OCI-LY1 (cell line): ENCODE data around the gene TSC22D4.

Experiments
- H2AFZ ChIP-seq: fragments of 200-600 bp; sonication (generic), shearing (Covaris generic); 2 replicates; pipeline ENCODE4 v1.6.0; 2014; ENCODE audit warnings: antibody characterized with exemption, mild to moderate bottlenecking, low read length
- H3F3A ChIP-seq: fragments of 200-600 bp; sonication (generic), shearing (Covaris generic); 2 replicates; pipeline ENCODE4 v1.6.0; 2014; ENCODE audit warnings: mild to moderate bottlenecking, antibody characterized with exemption, low read length, moderate library complexity; ENCODE audit not compliant: insufficient read depth
- H3K27ac ChIP-seq: fragments of 200-600 bp; sonication (generic); 2 replicates; pipeline ENCODE4 v1.5.1; 2014; ENCODE audit warnings: low read length, mixed run types, mild to moderate bottlenecking, low read depth; ENCODE audit not compliant: poor library complexity, severe bottlenecking
- H3K27me3 ChIP-seq: fragments of 200-600 bp; sonication (generic); 2 replicates; pipeline ENCODE4 v1.6.0; 2014; ENCODE audit warnings: antibody characterized with exemption, mild to moderate bottlenecking, low read length, moderate library complexity; ENCODE audit not compliant: insufficient read depth
- H3K36me3 ChIP-seq: fragments of 200-600 bp; sonication (generic); 2 replicates; pipeline ENCODE4 v1.6.1; 2014; ENCODE audit warnings: mild to moderate bottlenecking, antibody characterized with exemption, low read length, moderate library complexity, mixed read lengths; ENCODE audit not compliant: insufficient read depth
- H3K4me1 ChIP-seq: fragments of 200-600 bp; sonication (generic); 2 replicates; pipeline ENCODE4 v1.5.1; 2014; ENCODE audit warnings: mild to moderate bottlenecking, low read length, moderate library complexity; ENCODE audit not compliant: insufficient read depth, severe bottlenecking
- H3K4me2 ChIP-seq: fragments of 200-600 bp; sonication (generic), shearing (Covaris generic); 2 replicates; pipeline ENCODE4 v1.6.1; 2014; ENCODE audit warnings: low read length
- H3K4me3 ChIP-seq: fragments of 200-600 bp; sonication (generic); 2 replicates; pipeline ENCODE4 v1.5.1; 2014; ENCODE audit warnings: low read length, low read depth, mild to moderate bottlenecking, mixed read lengths; ENCODE audit not compliant: poor library complexity, severe bottlenecking
- H3K79me2 ChIP-seq: fragments of 200-600 bp; shearing (Covaris generic); 2 replicates; pipeline ENCODE4 v1.6.1; 2016; ENCODE audit warnings: mixed run types, low read length, mixed read lengths; ENCODE audit not compliant: insufficient read depth
- H3K9ac ChIP-seq: fragments of 200-600 bp; sonication (generic), shearing (Covaris generic); 2 replicates; pipeline ENCODE4 v1.6.1; 2014; ENCODE audit warnings: mild to moderate bottlenecking, low read length, mixed read lengths
- H3K9me2 ChIP-seq: fragments of 200-600 bp; sonication (generic), shearing (Covaris generic); 2 replicates; pipeline ENCODE4 v1.6.1; 2014; ENCODE audit warnings: low read depth, mild to moderate bottlenecking, low read length, mixed read lengths
- H3K9me3 ChIP-seq: fragments of 200-600 bp; shearing (Covaris generic); 2 replicates; pipeline ENCODE4 v1.6.1; 2014; ENCODE audit warnings: low read length, mixed read lengths
- H4K20me1 ChIP-seq: fragments of 200-600 bp; sonication (generic), shearing (Covaris generic); 2 replicates; pipeline ENCODE4 v1.6.0; 2016; ENCODE audit warnings: mild to moderate bottlenecking, low read length; ENCODE audit not compliant: insufficient read depth
- EZH2 ChIP-seq: fragments of 200-600 bp; sonication (generic), shearing (Covaris generic); IDR thresholded peaks from 2 replicates; pipeline ENCODE4 v1.8.0; 2017; ENCODE audit warnings: borderline replicate concordance, mixed run types, mild to moderate bottlenecking, antibody characterized with exemption, low read length, moderate library complexity, mixed read lengths
- TF ChIP-seq, protein P1 (sequence below): fragments of 200-600 bp; sonication (generic), shearing (Covaris generic); IDR thresholded peaks from 2 replicates; pipeline ENCODE4 v1.5.1; 2017; ENCODE audit warnings: mild to moderate bottlenecking, antibody characterized with exemption, low read length, moderate library complexity, mixed read lengths

Gene TSC22D4

GRCh38 chr7:100425347-100425746 lies 53.7 kb downstream of the TSC22D4 start:
- Histone ChIP-seq H3K27ac (no peak overlapping the region), H3K79me2 (no peaks in the 10 kb centered on the region)

DNA sequence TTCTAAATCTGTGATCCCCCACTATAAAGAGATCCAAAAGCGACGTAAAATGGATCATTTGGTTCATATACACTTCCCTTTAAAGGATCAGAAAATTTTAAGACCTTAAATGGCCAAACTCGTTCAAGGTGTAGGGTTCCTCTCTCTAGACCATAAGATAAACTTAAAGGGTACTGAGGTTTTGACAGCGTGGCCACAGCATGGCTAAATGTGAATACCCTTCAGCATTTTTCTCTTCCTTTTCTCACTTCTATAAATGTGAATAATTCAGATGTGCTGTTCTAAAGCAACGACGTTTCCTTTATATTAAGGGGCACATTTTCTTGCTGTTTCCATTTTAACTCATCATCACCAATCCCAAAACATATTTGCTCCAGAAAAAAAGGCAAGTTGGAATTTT lies 55.7 kb downstream of the TSC22D4 start:
- no peak overlapping the region for H3K27ac ChIP-seq
- H3K4me2 ChIP-seq = no peak overlapping the region
- no peaks in the 10 kb centered on the region for H3F3A ChIP-seq
- TF ChIP-seq, protein P1, sequence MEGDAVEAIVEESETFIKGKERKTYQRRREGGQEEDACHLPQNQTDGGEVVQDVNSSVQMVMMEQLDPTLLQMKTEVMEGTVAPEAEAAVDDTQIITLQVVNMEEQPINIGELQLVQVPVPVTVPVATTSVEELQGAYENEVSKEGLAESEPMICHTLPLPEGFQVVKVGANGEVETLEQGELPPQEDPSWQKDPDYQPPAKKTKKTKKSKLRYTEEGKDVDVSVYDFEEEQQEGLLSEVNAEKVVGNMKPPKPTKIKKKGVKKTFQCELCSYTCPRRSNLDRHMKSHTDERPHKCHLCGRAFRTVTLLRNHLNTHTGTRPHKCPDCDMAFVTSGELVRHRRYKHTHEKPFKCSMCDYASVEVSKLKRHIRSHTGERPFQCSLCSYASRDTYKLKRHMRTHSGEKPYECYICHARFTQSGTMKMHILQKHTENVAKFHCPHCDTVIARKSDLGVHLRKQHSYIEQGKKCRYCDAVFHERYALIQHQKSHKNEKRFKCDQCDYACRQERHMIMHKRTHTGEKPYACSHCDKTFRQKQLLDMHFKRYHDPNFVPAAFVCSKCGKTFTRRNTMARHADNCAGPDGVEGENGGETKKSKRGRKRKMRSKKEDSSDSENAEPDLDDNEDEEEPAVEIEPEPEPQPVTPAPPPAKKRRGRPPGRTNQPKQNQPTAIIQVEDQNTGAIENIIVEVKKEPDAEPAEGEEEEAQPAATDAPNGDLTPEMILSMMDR = no peak
- TF ChIP-seq EZH2 = no peak
- peaks cover under 1% of the 10 kb centered on the region for H3K4me1 ChIP-seq
- H2AFZ ChIP-seq = no peak overlapping the region
- H3K9me2 ChIP-seq = no peaks in the 10 kb centered on the region
- H3K4me3 ChIP-seq = no peak overlapping the region
- H3K36me3 ChIP-seq = no peaks in the 10 kb centered on the region
- no peaks in the 10 kb centered on the region for H3K79me2 ChIP-seq
- no peaks in the 10 kb centered on the region for H3K9me3 ChIP-seq
- H3K27me3 ChIP-seq = no peaks in the 10 kb centered on the region
- H4K20me1 ChIP-seq = no peaks in the 10 kb centered on the region
- no peak overlapping the region for H3K9ac ChIP-seq

More at GRCh38 chr7:100425347-100425746, 53.7 kb downstream of the TSC22D4 start:
- no peak overlapping the region for H3K9ac ChIP-seq
- H4K20me1 ChIP-seq = no peaks in the 10 kb centered on the region
- H3K4me1 ChIP-seq = peaks cover 3% of the 10 kb centered on the region
- H3F3A ChIP-seq = no peaks in the 10 kb centered on the region
- no peaks in the 10 kb centered on the region for H3K36me3 ChIP-seq
- no peak overlapping the region for H3K4me3 ChIP-seq
- H3K9me2 ChIP-seq = no peaks in the 10 kb centered on the region
- H3K4me2 ChIP-seq = no peak overlapping the region
- no peaks in the 10 kb centered on the region for H3K9me3 ChIP-seq
- H3K27me3 ChIP-seq = no peaks in the 10 kb centered on the region
- no peak overlapping the region for H2AFZ ChIP-seq
- TF ChIP-seq, protein P1 = no peak
- TF ChIP-seq EZH2 = no peak

GRCh38 chr7:100419660-100420226 lies 59.3 kb downstream of the TSC22D4 start:
- TF ChIP-seq, protein P1 = no peak
- TF ChIP-seq EZH2 = no peak
- H3K9me3 ChIP-seq = no peaks in the 10 kb centered on the region
- H3K27me3 ChIP-seq = no peaks in the 10 kb centered on the region
- no peaks in the 10 kb centered on the region for H3K9me2 ChIP-seq
- H3K9ac ChIP-seq = no peak overlapping the region
- H3K4me3 ChIP-seq = no peak overlapping the region
- no peaks in the 10 kb centered on the region for H4K20me1 ChIP-seq
- H3K79me2 ChIP-seq = no peaks in the 10 kb centered on the region
- no peaks in the 10 kb centered on the region for H3K36me3 ChIP-seq
- H3F3A ChIP-seq = no peaks in the 10 kb centered on the region
- H2AFZ ChIP-seq = no peak overlapping the region
- no peak overlapping the region for H3K27ac ChIP-seq
- no peak overlapping the region for H3K4me2 ChIP-seq
- no peaks in the 10 kb centered on the region for H3K4me1 ChIP-seq
